ENCODE measurements around the gene NFIX. TPM values are rescaled to one million over a fixed set of nuclear protein-coding genes. Genes with fewer than 3 reads are reported as not detected.
A peak's percentile ranks its signal among the peaks of the same experiment; 100 is the strongest.

NFIX gene
- total and polyA plus RNA-seq, 9 of the 15 experiments (the other 6 are each of a cell fraction or from before 2014, with no cell fraction given), result 0.28 to 26.8 (median 5.4) TPM

DNA sequence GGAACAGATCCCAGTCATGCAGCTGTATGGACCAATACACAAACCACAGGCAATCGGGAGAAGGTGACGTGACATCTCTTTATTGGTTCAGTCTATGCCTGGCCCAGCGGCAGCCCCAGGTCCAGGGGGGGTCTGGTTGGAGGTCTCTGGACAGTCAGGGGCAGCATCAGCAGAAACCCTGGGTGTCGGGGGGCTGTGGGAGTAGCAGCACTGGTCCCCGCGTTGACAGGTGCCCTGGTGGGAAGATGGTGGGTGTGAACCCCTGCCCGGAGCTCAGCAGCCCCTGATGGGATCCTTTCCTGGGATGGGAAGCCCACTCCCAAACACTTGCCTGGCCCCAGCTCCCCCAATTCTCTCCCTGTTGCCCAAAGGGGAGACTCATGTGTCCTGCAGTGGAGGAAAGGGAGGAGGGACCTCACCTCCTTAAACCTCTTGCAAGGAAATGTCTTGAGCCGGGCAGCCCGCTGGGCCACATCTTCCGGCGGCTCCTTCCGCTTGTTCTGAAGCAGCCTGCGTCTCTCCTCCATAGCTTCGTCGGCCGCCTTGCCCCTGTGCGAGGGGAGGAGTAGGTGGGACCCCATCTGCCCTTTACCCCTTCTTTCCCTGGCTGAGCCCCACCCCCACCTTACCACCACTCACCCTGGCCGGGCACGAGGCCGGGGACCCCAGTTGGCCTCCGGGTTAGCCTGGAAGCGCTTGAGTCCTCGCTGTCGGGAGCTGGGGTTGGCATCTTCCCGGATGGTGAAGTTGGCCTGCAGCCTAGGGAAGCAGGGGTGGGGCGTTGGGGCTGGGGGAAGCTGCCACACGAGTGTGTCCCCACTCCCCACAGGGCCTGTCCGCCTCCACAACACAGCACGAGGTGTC is 109.8 kb downstream of the NFIX start:
- ChIA-PET CTCF (ENCODE audit: low intra/inter-chr PET ratio) (interaction anchor here (1.3 kb wide), 1 partner anchor 127 kb away, joined by 4 read pairs; no protein-coding TSS in a partner anchor), POLR2A (interaction anchor here (0.6 to 2.1 kb wide), 8 partner anchors 9 to 1753 kb away, joined by 3 to 10 read pairs (median 4); no protein-coding TSS in a partner anchor)
- intact Hi-C loops (cut with micrococcal nuclease), result loop anchor here (10.0 kb wide), 1 partner anchor 130 kb away; no protein-coding TSS in a partner anchor
- no peak for DNase-seq (ENCODE audit: extremely low read depth in 1 of 4, low spot score in 3 of 4)
- Histone ChIP-seq H4K20me1 (replicated peaks; ENCODE audit: control insufficient read depth, insufficient read depth, low read length) (no peaks in the 10 kb centered on the region), H3K79me2 (ENCODE audit: control insufficient read depth, insufficient read depth, low read length) (peaks cover 37% of the 10 kb centered on the region), H3K9me1 (ENCODE audit: control insufficient read depth, insufficient read depth, low read length) (no peaks in the 10 kb centered on the region), H2AFZ (ENCODE audit: low read depth, low read length) (0 out of 2 replicates have a peak overlapping the region, but pooled peaks have one; percentile 81), H3K4me3 (no peak overlapping the region), H3K9ac (ENCODE audit: insufficient read depth in 1 of 2, low read depth in 2 of 2, low read length in 2 of 2) (peak overlapping the region; percentile 43 to 78; a peak in 3 of 4 replicates), H3K36me3 (ENCODE audit: control insufficient read depth, insufficient read depth, low read length) (peaks cover 55% of the 10 kb centered on the region), H3K27me3 (ENCODE audit: control insufficient read depth in 2 of 2, insufficient read depth in 2 of 2, low read length in 2 of 2) (no peaks in the 10 kb centered on the region), H3K27ac (ENCODE audit: extremely low read depth, low read depth, low read length) (peak overlapping the region; percentile 98), H3K4me2 (ENCODE audit: insufficient read depth, low read length) (peak overlapping the region; percentile 36; the same call in 1 of the 2 replicates), H3K4me1 (replicated peaks in 1 of 2; ENCODE audit: control insufficient read depth in 2 of 2, insufficient read depth in 2 of 2, low read length in 2 of 2) (peaks cover 16 to 48% of the 10 kb centered on the region in 2 experiments), H3K9me3 (replicated peaks; ENCODE audit: control insufficient read depth, insufficient read depth, low read depth, low read length) (no peaks in the 10 kb centered on the region)
- TF ChIP-seq, protein P1, sequence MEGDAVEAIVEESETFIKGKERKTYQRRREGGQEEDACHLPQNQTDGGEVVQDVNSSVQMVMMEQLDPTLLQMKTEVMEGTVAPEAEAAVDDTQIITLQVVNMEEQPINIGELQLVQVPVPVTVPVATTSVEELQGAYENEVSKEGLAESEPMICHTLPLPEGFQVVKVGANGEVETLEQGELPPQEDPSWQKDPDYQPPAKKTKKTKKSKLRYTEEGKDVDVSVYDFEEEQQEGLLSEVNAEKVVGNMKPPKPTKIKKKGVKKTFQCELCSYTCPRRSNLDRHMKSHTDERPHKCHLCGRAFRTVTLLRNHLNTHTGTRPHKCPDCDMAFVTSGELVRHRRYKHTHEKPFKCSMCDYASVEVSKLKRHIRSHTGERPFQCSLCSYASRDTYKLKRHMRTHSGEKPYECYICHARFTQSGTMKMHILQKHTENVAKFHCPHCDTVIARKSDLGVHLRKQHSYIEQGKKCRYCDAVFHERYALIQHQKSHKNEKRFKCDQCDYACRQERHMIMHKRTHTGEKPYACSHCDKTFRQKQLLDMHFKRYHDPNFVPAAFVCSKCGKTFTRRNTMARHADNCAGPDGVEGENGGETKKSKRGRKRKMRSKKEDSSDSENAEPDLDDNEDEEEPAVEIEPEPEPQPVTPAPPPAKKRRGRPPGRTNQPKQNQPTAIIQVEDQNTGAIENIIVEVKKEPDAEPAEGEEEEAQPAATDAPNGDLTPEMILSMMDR (IDR thresholded peaks at IDR 0.05 in 2 of 3, conservative IDR thresholded peaks at IDR 0.05 in 1 of 3; ENCODE audit: insufficient read depth in 2 of 3, low read depth in 1 of 3, low read length in 3 of 3), result peak in 1 of 3 experiments; percentile 32; a peak in 1 of 6 replicates
- TF ChIP-seq POLR2AphosphoS5 (IDR thresholded peaks at IDR 0.05; ENCODE audit: control insufficient read depth, insufficient read depth, low read depth, low read length) (no peak), ZNF707 (CRISPR knock-in tag; conservative IDR thresholded peaks at IDR 0.05) (no peak)
- TF ChIP-seq, protein P2, sequence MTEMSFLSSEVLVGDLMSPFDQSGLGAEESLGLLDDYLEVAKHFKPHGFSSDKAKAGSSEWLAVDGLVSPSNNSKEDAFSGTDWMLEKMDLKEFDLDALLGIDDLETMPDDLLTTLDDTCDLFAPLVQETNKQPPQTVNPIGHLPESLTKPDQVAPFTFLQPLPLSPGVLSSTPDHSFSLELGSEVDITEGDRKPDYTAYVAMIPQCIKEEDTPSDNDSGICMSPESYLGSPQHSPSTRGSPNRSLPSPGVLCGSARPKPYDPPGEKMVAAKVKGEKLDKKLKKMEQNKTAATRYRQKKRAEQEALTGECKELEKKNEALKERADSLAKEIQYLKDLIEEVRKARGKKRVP (CRISPR knock-in tag; IDR thresholded peaks at IDR 0.05), result no peak
- TF ChIP-seq, protein P3, sequence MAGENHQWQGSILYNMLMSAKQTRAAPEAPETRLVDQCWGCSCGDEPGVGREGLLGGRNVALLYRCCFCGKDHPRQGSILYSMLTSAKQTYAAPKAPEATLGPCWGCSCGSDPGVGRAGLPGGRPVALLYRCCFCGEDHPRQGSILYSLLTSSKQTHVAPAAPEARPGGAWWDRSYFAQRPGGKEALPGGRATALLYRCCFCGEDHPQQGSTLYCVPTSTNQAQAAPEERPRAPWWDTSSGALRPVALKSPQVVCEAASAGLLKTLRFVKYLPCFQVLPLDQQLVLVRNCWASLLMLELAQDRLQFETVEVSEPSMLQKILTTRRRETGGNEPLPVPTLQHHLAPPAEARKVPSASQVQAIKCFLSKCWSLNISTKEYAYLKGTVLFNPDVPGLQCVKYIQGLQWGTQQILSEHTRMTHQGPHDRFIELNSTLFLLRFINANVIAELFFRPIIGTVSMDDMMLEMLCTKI (IDR thresholded peaks at IDR 0.05; ENCODE audit: partially characterized antibody), result no peak
- TF ChIP-seq, protein P4, sequence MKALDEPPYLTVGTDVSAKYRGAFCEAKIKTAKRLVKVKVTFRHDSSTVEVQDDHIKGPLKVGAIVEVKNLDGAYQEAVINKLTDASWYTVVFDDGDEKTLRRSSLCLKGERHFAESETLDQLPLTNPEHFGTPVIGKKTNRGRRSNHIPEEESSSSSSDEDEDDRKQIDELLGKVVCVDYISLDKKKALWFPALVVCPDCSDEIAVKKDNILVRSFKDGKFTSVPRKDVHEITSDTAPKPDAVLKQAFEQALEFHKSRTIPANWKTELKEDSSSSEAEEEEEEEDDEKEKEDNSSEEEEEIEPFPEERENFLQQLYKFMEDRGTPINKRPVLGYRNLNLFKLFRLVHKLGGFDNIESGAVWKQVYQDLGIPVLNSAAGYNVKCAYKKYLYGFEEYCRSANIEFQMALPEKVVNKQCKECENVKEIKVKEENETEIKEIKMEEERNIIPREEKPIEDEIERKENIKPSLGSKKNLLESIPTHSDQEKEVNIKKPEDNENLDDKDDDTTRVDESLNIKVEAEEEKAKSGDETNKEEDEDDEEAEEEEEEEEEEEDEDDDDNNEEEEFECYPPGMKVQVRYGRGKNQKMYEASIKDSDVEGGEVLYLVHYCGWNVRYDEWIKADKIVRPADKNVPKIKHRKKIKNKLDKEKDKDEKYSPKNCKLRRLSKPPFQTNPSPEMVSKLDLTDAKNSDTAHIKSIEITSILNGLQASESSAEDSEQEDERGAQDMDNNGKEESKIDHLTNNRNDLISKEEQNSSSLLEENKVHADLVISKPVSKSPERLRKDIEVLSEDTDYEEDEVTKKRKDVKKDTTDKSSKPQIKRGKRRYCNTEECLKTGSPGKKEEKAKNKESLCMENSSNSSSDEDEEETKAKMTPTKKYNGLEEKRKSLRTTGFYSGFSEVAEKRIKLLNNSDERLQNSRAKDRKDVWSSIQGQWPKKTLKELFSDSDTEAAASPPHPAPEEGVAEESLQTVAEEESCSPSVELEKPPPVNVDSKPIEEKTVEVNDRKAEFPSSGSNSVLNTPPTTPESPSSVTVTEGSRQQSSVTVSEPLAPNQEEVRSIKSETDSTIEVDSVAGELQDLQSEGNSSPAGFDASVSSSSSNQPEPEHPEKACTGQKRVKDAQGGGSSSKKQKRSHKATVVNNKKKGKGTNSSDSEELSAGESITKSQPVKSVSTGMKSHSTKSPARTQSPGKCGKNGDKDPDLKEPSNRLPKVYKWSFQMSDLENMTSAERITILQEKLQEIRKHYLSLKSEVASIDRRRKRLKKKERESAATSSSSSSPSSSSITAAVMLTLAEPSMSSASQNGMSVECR (CRISPR knock-in tag; IDR thresholded peaks at IDR 0.05), result no peak
- ATAC-seq, result no peak
- BruUV-seq (replicated peaks), result no TSS peak
- no peak for FAIRE-seq
- 86% methylated on average over 19 of the region's 29 CpGs for WGBS (ENCODE audit: insufficient coverage, low coverage, missing lambda C conversion rate)
- in situ Hi-C loops (cut with MboI), result no loop called here
